ENCODE results near the gene ACAP3.

- TF ChIP-seq CTCF (IDR thresholded peaks at IDR 0.05) (no peak), CEBPB (IDR thresholded peaks at IDR 0.05) (no peak), MAX (IDR thresholded peaks at IDR 0.05) (no peak), RNF2 (IDR thresholded peaks at IDR 0.05; ENCODE audit: borderline replicate concordance, low read depth) (no peak), POLR2A (IDR thresholded peaks at IDR 0.05; ENCODE audit: low read length) (no peak), USF2 (IDR thresholded peaks at IDR 0.05) (no peak)
- TF ChIP-seq, protein P1, sequence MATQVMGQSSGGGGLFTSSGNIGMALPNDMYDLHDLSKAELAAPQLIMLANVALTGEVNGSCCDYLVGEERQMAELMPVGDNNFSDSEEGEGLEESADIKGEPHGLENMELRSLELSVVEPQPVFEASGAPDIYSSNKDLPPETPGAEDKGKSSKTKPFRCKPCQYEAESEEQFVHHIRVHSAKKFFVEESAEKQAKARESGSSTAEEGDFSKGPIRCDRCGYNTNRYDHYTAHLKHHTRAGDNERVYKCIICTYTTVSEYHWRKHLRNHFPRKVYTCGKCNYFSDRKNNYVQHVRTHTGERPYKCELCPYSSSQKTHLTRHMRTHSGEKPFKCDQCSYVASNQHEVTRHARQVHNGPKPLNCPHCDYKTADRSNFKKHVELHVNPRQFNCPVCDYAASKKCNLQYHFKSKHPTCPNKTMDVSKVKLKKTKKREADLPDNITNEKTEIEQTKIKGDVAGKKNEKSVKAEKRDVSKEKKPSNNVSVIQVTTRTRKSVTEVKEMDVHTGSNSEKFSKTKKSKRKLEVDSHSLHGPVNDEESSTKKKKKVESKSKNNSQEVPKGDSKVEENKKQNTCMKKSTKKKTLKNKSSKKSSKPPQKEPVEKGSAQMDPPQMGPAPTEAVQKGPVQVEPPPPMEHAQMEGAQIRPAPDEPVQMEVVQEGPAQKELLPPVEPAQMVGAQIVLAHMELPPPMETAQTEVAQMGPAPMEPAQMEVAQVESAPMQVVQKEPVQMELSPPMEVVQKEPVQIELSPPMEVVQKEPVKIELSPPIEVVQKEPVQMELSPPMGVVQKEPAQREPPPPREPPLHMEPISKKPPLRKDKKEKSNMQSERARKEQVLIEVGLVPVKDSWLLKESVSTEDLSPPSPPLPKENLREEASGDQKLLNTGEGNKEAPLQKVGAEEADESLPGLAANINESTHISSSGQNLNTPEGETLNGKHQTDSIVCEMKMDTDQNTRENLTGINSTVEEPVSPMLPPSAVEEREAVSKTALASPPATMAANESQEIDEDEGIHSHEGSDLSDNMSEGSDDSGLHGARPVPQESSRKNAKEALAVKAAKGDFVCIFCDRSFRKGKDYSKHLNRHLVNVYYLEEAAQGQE (IDR thresholded peaks at IDR 0.05), result no peak
- TF ChIP-seq, protein P2, sequence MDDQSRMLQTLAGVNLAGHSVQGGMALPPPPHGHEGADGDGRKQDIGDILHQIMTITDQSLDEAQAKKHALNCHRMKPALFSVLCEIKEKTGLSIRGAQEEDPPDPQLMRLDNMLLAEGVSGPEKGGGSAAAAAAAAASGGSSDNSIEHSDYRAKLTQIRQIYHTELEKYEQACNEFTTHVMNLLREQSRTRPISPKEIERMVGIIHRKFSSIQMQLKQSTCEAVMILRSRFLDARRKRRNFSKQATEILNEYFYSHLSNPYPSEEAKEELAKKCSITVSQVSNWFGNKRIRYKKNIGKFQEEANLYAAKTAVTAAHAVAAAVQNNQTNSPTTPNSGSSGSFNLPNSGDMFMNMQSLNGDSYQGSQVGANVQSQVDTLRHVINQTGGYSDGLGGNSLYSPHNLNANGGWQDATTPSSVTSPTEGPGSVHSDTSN (IDR thresholded peaks at IDR 0.05), result no peak
Measured at GRCh38 chr1:1284221-1285101, 23.3 kb downstream of the ACAP3 start.
